MM.1S (cell line): ENCODE results near the gene FAM184A.

ENCODE experiments used
- DNase-seq: peaks from one replicate; pipeline ENCODE4 v3.0.0-alpha.2; 2015
- H2AFZ ChIP-seq: fragments of 300-600 bp; sonication (generic); 2 replicates; pipeline ENCODE4 v1.6.0; 2016; ENCODE audit warnings: antibody characterized with exemption, low read length
- H3F3A ChIP-seq: fragments of 300-600 bp; sonication (generic); 2 replicates; pipeline ENCODE4 v1.6.1; 2016; ENCODE audit warnings: mild to moderate bottlenecking, antibody characterized with exemption, low read length, moderate library complexity, mixed read lengths; ENCODE audit not compliant: insufficient read depth
- H3K27ac ChIP-seq: fragments of 300-600 bp; sonication (generic); 2 replicates; pipeline ENCODE4 v1.5.1; 2016; ENCODE audit warnings: mild to moderate bottlenecking, low read length
- H3K27me3 ChIP-seq: fragments of 300-600 bp; sonication (generic); replicated peaks from 2 replicates; pipeline ENCODE4 v1.6.0; 2016; ENCODE audit warnings: low read length; ENCODE audit not compliant: insufficient read depth
- H3K36me3 ChIP-seq: fragments of 300-600 bp; sonication (generic); replicated peaks from 2 replicates; pipeline ENCODE4 v1.6.1; 2016; ENCODE audit warnings: mild to moderate bottlenecking, low read length, mixed read lengths; ENCODE audit not compliant: insufficient read depth
- H3K4me1 ChIP-seq: fragments of 300-600 bp; sonication (generic); 2 replicates; pipeline ENCODE4 v1.6.1; 2016; ENCODE audit warnings: low read length, mixed read lengths
- H3K4me2 ChIP-seq: fragments of 300-600 bp; sonication (generic); 2 replicates; pipeline ENCODE4 v1.6.0; 2016; ENCODE audit warnings: low read depth, low read length
- H3K4me3 ChIP-seq: fragments of 300-600 bp; sonication (generic); 2 replicates; pipeline ENCODE4 v1.5.1; 2016; ENCODE audit warnings: low read length, mixed read lengths
- H3K79me2 ChIP-seq: fragments of 300-600 bp; sonication (generic); 2 replicates; pipeline ENCODE4 v1.6.1; 2016; ENCODE audit warnings: mixed run types, low read length, mixed read lengths
- H3K9ac ChIP-seq: fragments of 300-600 bp; sonication (generic); 2 replicates; pipeline ENCODE4 v1.6.1; 2016; ENCODE audit warnings: low read length, mixed read lengths
- H3K9me2 ChIP-seq: fragments of 300-600 bp; sonication (generic); replicated peaks from 2 replicates; pipeline ENCODE4 v1.6.1; 2016; ENCODE audit warnings: mild to moderate bottlenecking, low read length, mixed read lengths; ENCODE audit not compliant: insufficient read depth
- H3K9me3 ChIP-seq: fragments of 300-600 bp; sonication (generic); replicated peaks from 2 replicates; pipeline ENCODE4 v1.6.1; 2016; ENCODE audit warnings: mild to moderate bottlenecking, low read length, mixed read lengths; ENCODE audit not compliant: insufficient read depth
- H4K20me1 ChIP-seq: fragments of 300-600 bp; sonication (generic); 2 replicates; pipeline ENCODE4 v1.6.1; 2016; ENCODE audit warnings: mild to moderate bottlenecking, low read length, moderate library complexity, mixed read lengths; ENCODE audit not compliant: insufficient read depth
- CTCF ChIP-seq: fragments of 300-600 bp; sonication (generic); IDR thresholded peaks from 2 replicates; pipeline ENCODE4 v1.5.1; 2016; ENCODE audit warnings: antibody characterized with exemption, low read length, mixed read lengths
- EZH2 ChIP-seq: fragments of 300-600 bp; sonication (generic); optimal IDR thresholded peaks from 2 replicates; pipeline ENCODE3; 2017; ENCODE audit warnings: low read depth, mild to moderate bottlenecking, antibody characterized with exemption, low read length, mixed read lengths
- EZH2phosphoT487 ChIP-seq: fragments of 300-600 bp; sonication (generic); IDR thresholded peaks from 2 replicates; pipeline ENCODE4 v1.6.1; 2018; ENCODE audit warnings: antibody characterized with exemption, low read length

FAM184A gene

GRCh38 chr6:118913161-118913560, 165.3 kb downstream of the FAM184A start:
- no peak overlapping the region for H2AFZ ChIP-seq
- no peaks in the 10 kb centered on the region for H3K9me2 ChIP-seq
- H3K4me1 ChIP-seq: no peaks in the 10 kb centered on the region
- no peaks in the 10 kb centered on the region for H4K20me1 ChIP-seq
- H3K9ac ChIP-seq: no peak overlapping the region
- H3K4me2 ChIP-seq: no peak overlapping the region
- no peaks in the 10 kb centered on the region for H3K27me3 ChIP-seq
- H3K79me2 ChIP-seq: no peaks in the 10 kb centered on the region
- no peak overlapping the region for H3K27ac ChIP-seq
- DNase-seq: no peak
- H3K9me3 ChIP-seq: no peaks in the 10 kb centered on the region
- peaks cover 11% of the 10 kb centered on the region; the same call in 1 of the 2 replicates for H3K36me3 ChIP-seq
- TF ChIP-seq EZH2phosphoT487: no peak
- no peak for TF ChIP-seq EZH2
- TF ChIP-seq CTCF: no peak
- no peaks in the 10 kb centered on the region for H3F3A ChIP-seq
- H3K4me3 ChIP-seq: no peak overlapping the region

GRCh38 chr6:118912646-118913045, 165.8 kb downstream of the FAM184A start:
- no peaks in the 10 kb centered on the region for H3K4me1 ChIP-seq
- no peaks in the 10 kb centered on the region for H3F3A ChIP-seq
- no peak for DNase-seq
- no peak for TF ChIP-seq CTCF
- no peak for TF ChIP-seq EZH2
- TF ChIP-seq EZH2phosphoT487: no peak
- H3K9ac ChIP-seq: no peak overlapping the region
- H3K9me2 ChIP-seq: no peaks in the 10 kb centered on the region
- no peaks in the 10 kb centered on the region for H3K27me3 ChIP-seq
- no peaks in the 10 kb centered on the region for H4K20me1 ChIP-seq
- H3K4me3 ChIP-seq: no peak overlapping the region
- no peaks in the 10 kb centered on the region for H3K9me3 ChIP-seq
- H3K36me3 ChIP-seq: peaks cover 11% of the 10 kb centered on the region; the same call in 1 of the 2 replicates
- no peak overlapping the region for H3K27ac ChIP-seq
- H3K4me2 ChIP-seq: no peak overlapping the region
- H2AFZ ChIP-seq: no peak overlapping the region
- no peaks in the 10 kb centered on the region for H3K79me2 ChIP-seq
